PC-3 (cell line): ENCODE results near the gene CXorf65. TPM values are rescaled to one million over a fixed set of nuclear protein-coding genes. Genes with fewer than 3 reads are reported as not detected.

ENCODE experiments used
- ATAC-seq: fragments of 200-7000 bp; cut with Tn5 transposase; 2 replicates; pipeline ENCODE4 v1.9.1; 2020; ENCODE audit warnings: mild to moderate bottlenecking, moderate library complexity
- BruUV-seq: library from RNA; stranded (reverse); fragments of 400-500 nt; replicated peaks from 2 replicates; lab custom pipeline; 2021; lab: Mats Ljungman, UMichigan
- CTCF ChIA-PET: fragments of 300-600 bp; sonication (Branson Sonifier 250); formaldehyde crosslinking; loops from one replicate; lab custom pipeline; 2022; ENCODE audit warnings: antibody characterized with exemption; lab: Charles Lee
- POLR2A ChIA-PET: fragments of 300-600 bp; sonication (Branson Sonifier 250); formaldehyde crosslinking; loops from one replicate; lab custom pipeline; 2022; ENCODE audit warnings: antibody characterized with exemption; ENCODE audit not compliant: unreplicated experiment; lab: Charles Lee
- DNase-seq: peaks from one replicate; pipeline ENCODE4 v3.0.0-alpha.2; 2015
- H2AFZ ChIP-seq: fragments of 300-600 bp; sonication (generic); 2 replicates; pipeline ENCODE4 v1.6.0; 2016; ENCODE audit warnings: antibody characterized with exemption, low read length
- H3F3A ChIP-seq: fragments of 300-600 bp; sonication (generic); one replicate; pipeline ENCODE4 v1.6.0; 2017; ENCODE audit warnings: antibody characterized with exemption, low read length, control low read depth, mild to moderate bottlenecking; ENCODE audit not compliant: unreplicated experiment
- H3K27ac ChIP-seq: fragments of 300-600 bp; sonication (generic); 2 replicates; pipeline ENCODE4 v1.5.1; 2016; ENCODE audit warnings: mild to moderate bottlenecking, low read length
- H3K27me3 ChIP-seq: fragments of 300-600 bp; sonication (generic); 2 replicates; pipeline ENCODE4 v1.6.1; 2016; ENCODE audit warnings: low read length, mixed read lengths
- H3K36me3 ChIP-seq: fragments of 300-600 bp; sonication (generic); 2 replicates; pipeline ENCODE4 v1.6.1; 2016; ENCODE audit warnings: low read depth, mixed run types, low read length, mixed read lengths
- H3K4me1 ChIP-seq: fragments of 300-600 bp; sonication (generic); 2 replicates; pipeline ENCODE4 v1.5.1; 2016; ENCODE audit warnings: low read length; ENCODE audit not compliant: insufficient read depth
- H3K4me2 ChIP-seq: fragments of 300-600 bp; sonication (generic); 2 replicates; pipeline ENCODE4 v1.6.0; 2016; ENCODE audit warnings: low read length
- H3K4me3 ChIP-seq: fragments of 300-600 bp; sonication (generic); 2 replicates; pipeline ENCODE4 v1.5.1; 2016; ENCODE audit warnings: mild to moderate bottlenecking, low read length, mixed read lengths
- H3K79me2 ChIP-seq: fragments of 300-600 bp; sonication (generic); 2 replicates; pipeline ENCODE4 v1.6.1; 2017; ENCODE audit warnings: low read length, mixed read lengths
- H3K9ac ChIP-seq: fragments of 300-600 bp; sonication (generic); 2 replicates; pipeline ENCODE4 v1.6.0; 2016; ENCODE audit warnings: mild to moderate bottlenecking, low read length
- H3K9me2 ChIP-seq: fragments of 300-600 bp; sonication (generic); replicated peaks from 2 replicates; pipeline ENCODE4 v1.6.1; 2016; ENCODE audit warnings: mixed run types, low read length, mixed read lengths
- H3K9me3 ChIP-seq: fragments of 300-600 bp; sonication (generic); 2 replicates; pipeline ENCODE4 v1.6.1; 2016; ENCODE audit warnings: low read length, mixed read lengths
- H4K20me1 ChIP-seq: fragments of 300-600 bp; sonication (generic); 2 replicates; pipeline ENCODE4 v1.6.1; 2016; ENCODE audit warnings: low read length, mixed read lengths
- EZH2 ChIP-seq: fragments of 300-600 bp; sonication (generic); IDR thresholded peaks from one replicate; pipeline ENCODE4 v1.6.1; 2017; ENCODE audit warnings: antibody characterized with exemption, mild to moderate bottlenecking, low read length; ENCODE audit not compliant: unreplicated experiment
- EZH2phosphoT487 ChIP-seq: fragments of 300-600 bp; sonication (generic); IDR thresholded peaks from 2 replicates; pipeline ENCODE4 v1.6.1; 2018; ENCODE audit warnings: mild to moderate bottlenecking, antibody characterized with exemption, low read length, borderline replicate concordance
- intact Hi-C: fragments of 100-400 bp; cut with micrococcal nuclease; formaldehyde crosslinking; loops from 2 replicates; pipeline ENCODE4 v1.9.0; 2023
- total RNA-seq: library from RNA; depleted of rRNA; stranded (reverse); fragments of >200 nt; gene quantifications from 2 replicates; pipeline ENCODE4 v1.2.3, GENCODE V29; 2014
- TF ChIP-seq, protein P1 (sequence below): fragments of 300-600 bp; sonication (generic); conservative IDR thresholded peaks from 2 replicates; pipeline ENCODE4 v1.5.1; 2017; ENCODE audit warnings: antibody characterized with exemption, low read depth, mild to moderate bottlenecking, low read length

CXorf65 gene
- total RNA-seq, 1 experiment from 2014 or later, result not detected

DNA sequence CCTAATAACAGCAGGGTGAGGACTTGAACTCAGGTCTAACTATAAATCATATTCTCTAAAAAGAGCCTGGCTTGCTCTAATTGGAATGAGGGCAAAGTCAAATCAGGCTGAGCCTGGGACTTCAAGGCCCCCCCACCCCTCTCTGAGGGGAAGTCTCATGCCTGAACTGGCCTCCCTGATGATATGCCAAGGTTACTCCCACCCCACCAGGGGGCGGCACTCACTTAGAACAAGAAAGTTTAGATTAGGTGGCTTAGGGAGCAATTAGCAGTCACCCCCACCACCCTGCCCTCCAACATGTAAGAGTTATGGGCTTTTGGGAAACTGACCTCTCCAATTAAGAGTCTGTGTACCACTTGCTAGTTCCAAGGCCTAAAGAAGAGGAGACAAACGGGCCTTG, 8.2 kb downstream of the CXorf65 start:
- no peak overlapping the region for H3K4me2 ChIP-seq
- BruUV-seq, result no TSS peak
- no peaks in the 10 kb centered on the region for H3K79me2 ChIP-seq
- no peak overlapping the region for H2AFZ ChIP-seq
- no peaks in the 10 kb centered on the region for H3K36me3 ChIP-seq
- ChIA-PET CTCF (no interaction called here), POLR2A (no interaction called here)
- TF ChIP-seq EZH2phosphoT487, result no peak
- TF ChIP-seq, protein P1, sequence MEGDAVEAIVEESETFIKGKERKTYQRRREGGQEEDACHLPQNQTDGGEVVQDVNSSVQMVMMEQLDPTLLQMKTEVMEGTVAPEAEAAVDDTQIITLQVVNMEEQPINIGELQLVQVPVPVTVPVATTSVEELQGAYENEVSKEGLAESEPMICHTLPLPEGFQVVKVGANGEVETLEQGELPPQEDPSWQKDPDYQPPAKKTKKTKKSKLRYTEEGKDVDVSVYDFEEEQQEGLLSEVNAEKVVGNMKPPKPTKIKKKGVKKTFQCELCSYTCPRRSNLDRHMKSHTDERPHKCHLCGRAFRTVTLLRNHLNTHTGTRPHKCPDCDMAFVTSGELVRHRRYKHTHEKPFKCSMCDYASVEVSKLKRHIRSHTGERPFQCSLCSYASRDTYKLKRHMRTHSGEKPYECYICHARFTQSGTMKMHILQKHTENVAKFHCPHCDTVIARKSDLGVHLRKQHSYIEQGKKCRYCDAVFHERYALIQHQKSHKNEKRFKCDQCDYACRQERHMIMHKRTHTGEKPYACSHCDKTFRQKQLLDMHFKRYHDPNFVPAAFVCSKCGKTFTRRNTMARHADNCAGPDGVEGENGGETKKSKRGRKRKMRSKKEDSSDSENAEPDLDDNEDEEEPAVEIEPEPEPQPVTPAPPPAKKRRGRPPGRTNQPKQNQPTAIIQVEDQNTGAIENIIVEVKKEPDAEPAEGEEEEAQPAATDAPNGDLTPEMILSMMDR, result peak; percentile 62
- H3K9ac ChIP-seq, result no peak overlapping the region
- no peaks in the 10 kb centered on the region for H3F3A ChIP-seq
- ATAC-seq (no peak), DNase-seq (peak; percentile 42)
- intact Hi-C loops, result loop anchor here (1.0 kb wide), 1 partner anchor 81 kb away; no protein-coding TSS in a partner anchor
- H4K20me1 ChIP-seq, result no peaks in the 10 kb centered on the region
- no peak overlapping the region for H3K27ac ChIP-seq
- H3K4me3 ChIP-seq, result no peak overlapping the region
- no peaks in the 10 kb centered on the region for H3K27me3 ChIP-seq
- no peaks in the 10 kb centered on the region for H3K9me2 ChIP-seq
- H3K9me3 ChIP-seq, result no peaks in the 10 kb centered on the region
- peaks cover 5% of the 10 kb centered on the region for H3K4me1 ChIP-seq

DNA sequence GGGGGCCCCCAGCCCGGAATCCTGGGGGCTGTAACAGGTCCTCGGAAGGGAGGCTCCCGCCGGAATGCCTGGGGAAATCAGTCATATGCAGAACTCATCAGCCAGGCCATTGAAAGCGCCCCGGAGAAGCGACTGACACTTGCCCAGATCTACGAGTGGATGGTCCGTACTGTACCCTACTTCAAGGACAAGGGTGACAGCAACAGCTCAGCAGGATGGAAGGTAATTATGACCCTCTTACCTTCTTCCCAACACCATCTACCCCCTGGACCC, 9.8 kb downstream of the CXorf65 start:
- no peaks in the 10 kb centered on the region for H3K9me2 ChIP-seq

DNA sequence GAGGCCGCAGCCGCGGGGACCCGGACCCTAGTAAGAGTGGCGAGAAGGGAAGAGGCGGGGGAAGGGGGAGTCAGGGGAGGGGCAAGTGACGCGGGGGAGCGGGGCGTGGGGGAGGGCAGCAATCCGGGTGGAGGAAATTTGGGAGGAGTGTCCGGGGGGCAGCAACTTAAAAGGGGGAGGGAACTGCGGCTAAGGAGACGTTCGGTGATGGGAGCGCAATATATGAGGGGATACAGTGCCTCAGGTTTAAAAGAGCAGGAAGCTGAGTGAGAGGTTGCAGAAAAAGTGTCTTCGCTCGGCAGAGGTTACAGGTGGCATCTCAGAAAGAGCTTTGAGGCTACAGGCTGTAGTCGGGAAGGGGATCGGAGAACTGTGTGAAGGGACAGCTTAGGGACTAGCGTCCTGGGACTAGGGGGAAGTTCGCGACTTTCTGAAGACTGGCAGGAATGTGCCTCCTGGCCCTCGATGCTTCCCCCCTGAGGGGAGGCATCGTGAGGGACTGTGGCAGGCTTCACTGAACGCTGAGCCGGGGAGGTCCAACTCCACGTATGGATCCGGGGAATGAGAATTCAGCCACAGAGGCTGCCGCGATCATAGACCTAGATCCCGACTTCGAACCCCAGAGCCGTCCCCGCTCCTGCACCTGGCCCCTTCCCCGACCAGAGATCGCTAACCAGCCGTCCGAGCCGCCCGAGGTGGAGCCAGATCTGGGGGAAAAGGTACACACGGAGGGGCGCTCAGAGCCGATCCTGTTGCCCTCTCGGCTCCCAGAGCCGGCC, 10.4 kb downstream of the CXorf65 start:
- Histone ChIP-seq H3K27me3 (no peaks in the 10 kb centered on the region), H3F3A (no peaks in the 10 kb centered on the region), H3K9ac (peak overlapping the region; percentile 37), H3K36me3 (no peaks in the 10 kb centered on the region), H3K4me2 (peak overlapping the region; percentile 100), H2AFZ (peak overlapping the region; percentile 100), H3K4me3 (peak overlapping the region; percentile 83), H3K9me3 (no peaks in the 10 kb centered on the region), H3K79me2 (no peaks in the 10 kb centered on the region), H3K4me1 (peaks cover 5% of the 10 kb centered on the region), H3K9me2 (no peaks in the 10 kb centered on the region), H4K20me1 (no peaks in the 10 kb centered on the region), H3K27ac (no peak overlapping the region)
- intact Hi-C loops, result no loop called here
- peak; percentile 49 for ATAC-seq
- ChIA-PET CTCF (no interaction called here), POLR2A (no interaction called here)
- TSS peak; percentile 83 for BruUV-seq
- no peak for TF ChIP-seq EZH2
- TF ChIP-seq, protein P1, result no peak
- no peak for TF ChIP-seq EZH2phosphoT487
- DNase-seq, result peak; percentile 26

More for the DNA sequence above, 9.8 kb downstream of the CXorf65 start:
- Histone ChIP-seq H3K4me2 (peak overlapping the region; percentile 100), H3K9ac (0 out of 2 replicates have a peak overlapping the region, but pooled peaks have one; percentile 37), H3K79me2 (no peaks in the 10 kb centered on the region), H2AFZ (peak overlapping the region; percentile 100), H3K27ac (no peak overlapping the region), H3F3A (no peaks in the 10 kb centered on the region), H3K27me3 (no peaks in the 10 kb centered on the region), H3K4me1 (peaks cover 5% of the 10 kb centered on the region), H3K9me3 (no peaks in the 10 kb centered on the region), H4K20me1 (no peaks in the 10 kb centered on the region), H3K36me3 (no peaks in the 10 kb centered on the region), H3K4me3 (peak overlapping the region; percentile 83)
- TF ChIP-seq EZH2 (no peak), EZH2phosphoT487 (no peak)
- TF ChIP-seq, protein P1, result no peak
- ChIA-PET CTCF (no interaction called here), POLR2A (interaction anchor here (0.5 kb wide), 1 partner anchor 11 kb away, joined by 3 read pairs; no protein-coding TSS in a partner anchor)
- BruUV-seq, result no TSS peak
- intact Hi-C loops, result no loop called here
- DNase-seq, result no peak
- peak; percentile 19 for ATAC-seq
